Caco-2 (cell line): ENCODE results near the gene SLC38A7. TPM values are rescaled to one million over a fixed set of nuclear protein-coding genes. Genes with fewer than 3 reads are reported as not detected.

ENCODE experiments used
- BruUV-seq: library from RNA; stranded (reverse); fragments of 400-500 nt; replicated peaks from 2 replicates; lab custom pipeline; 2021; lab: Mats Ljungman, UMichigan
- CTCF ChIA-PET: fragments of 300-600 bp; sonication (Branson Sonifier 250); formaldehyde crosslinking; loops from one replicate; lab custom pipeline; 2022; ENCODE audit warnings: antibody characterized with exemption; lab: Charles Lee
- POLR2A ChIA-PET: fragments of 300-600 bp; sonication (Branson Sonifier 250); formaldehyde crosslinking; loops from one replicate; lab custom pipeline; 2022; ENCODE audit warnings: antibody characterized with exemption; lab: Charles Lee
- DNase-seq, 2 experiments: peaks; one replicate each; pipeline versions ENCODE4 v3.0.0 to v3.0.0-alpha.2; 2020 to 2022
- H3K27me3 ChIP-seq: replicated peaks from 2 replicates; pipeline ENCODE4 v1.6.0; 2011; ENCODE audit warnings: low read length; ENCODE audit not compliant: control insufficient read depth, insufficient read depth
- H3K36me3 ChIP-seq: 2 replicates; pipeline ENCODE4 v1.5.1; 2011; ENCODE audit warnings: low read length; ENCODE audit not compliant: control insufficient read depth, insufficient read depth
- H3K4me1 ChIP-seq: fragments of 250-450 bp; sonication (Bioruptor Pico); 2 replicates; pipeline ENCODE4 v1.5.1; 2020; ENCODE audit warnings: mild to moderate bottlenecking
- H3K4me3 ChIP-seq: 2 replicates; pipeline ENCODE4 v1.5.1; 2011; ENCODE audit warnings: low read depth, mild to moderate bottlenecking, control low read depth, low read length
- H3K9me3 ChIP-seq: fragments of 250-450 bp; sonication (Bioruptor Pico); 2 replicates; pipeline ENCODE4 v1.5.1; 2020; ENCODE audit warnings: mild to moderate bottlenecking, moderate library complexity
- H3K27ac Mint-ChIP-seq: one replicate; pipeline ENCODE4 v1.8.0; 2022; ENCODE audit warnings: mixed read lengths; ENCODE audit not compliant: unreplicated experiment
- H3K27me3 Mint-ChIP-seq: one replicate; pipeline ENCODE4 v1.8.0; 2022; ENCODE audit warnings: mixed read lengths; ENCODE audit not compliant: insufficient read depth, unreplicated experiment
- H3K36me3 Mint-ChIP-seq: one replicate; pipeline ENCODE4 v1.8.0; 2022; ENCODE audit warnings: mild to moderate bottlenecking, mixed read lengths; ENCODE audit not compliant: insufficient read depth, unreplicated experiment
- H3K4me1 Mint-ChIP-seq: one replicate; pipeline ENCODE4 v1.8.0; 2022; ENCODE audit warnings: low read depth, mixed read lengths; ENCODE audit not compliant: unreplicated experiment
- H3K4me3 Mint-ChIP-seq: one replicate; pipeline ENCODE4 v1.8.0; 2022; ENCODE audit warnings: mild to moderate bottlenecking, moderate library complexity, mixed read lengths; ENCODE audit not compliant: unreplicated experiment
- H3K9me3 Mint-ChIP-seq: one replicate; pipeline ENCODE4 v1.8.0; 2022; ENCODE audit warnings: mixed read lengths; ENCODE audit not compliant: unreplicated experiment
- intact Hi-C: fragments of 100-400 bp; cut with micrococcal nuclease; formaldehyde crosslinking; loops from one replicate; pipeline ENCODE4 v1.10.0; 2022; ENCODE audit not compliant: unreplicated experiment
- total RNA-seq: library from RNA; stranded (reverse); gene quantifications from 2 replicates; pipeline ENCODE4 v1.2.3, GENCODE V29; 2022
- TF ChIP-seq, protein P1 (sequence below), 2 experiments: fragments of 200-600 bp in 1 of 2; IDR thresholded peaks; 1 replicate in 1 of 2; 2 replicates in 1 of 2; pipeline versions ENCODE4 v1.5.1 to v1.8.0; 2011 to 2022; ENCODE audit warnings: antibody characterized with exemption in 1 of 2, control low read depth in 1 of 2, inconsistent platforms in 1 of 2, low read depth in 1 of 2, low read length in 1 of 2, mild to moderate bottlenecking in 1 of 2, moderate library complexity in 1 of 2; ENCODE audit not compliant: insufficient read depth in 1 of 2, severe bottlenecking in 1 of 2, unreplicated experiment in 1 of 2

SLC38A7 gene
- total RNA-seq, 1 experiment from 2014 or later, result 24.1 TPM

DNA sequence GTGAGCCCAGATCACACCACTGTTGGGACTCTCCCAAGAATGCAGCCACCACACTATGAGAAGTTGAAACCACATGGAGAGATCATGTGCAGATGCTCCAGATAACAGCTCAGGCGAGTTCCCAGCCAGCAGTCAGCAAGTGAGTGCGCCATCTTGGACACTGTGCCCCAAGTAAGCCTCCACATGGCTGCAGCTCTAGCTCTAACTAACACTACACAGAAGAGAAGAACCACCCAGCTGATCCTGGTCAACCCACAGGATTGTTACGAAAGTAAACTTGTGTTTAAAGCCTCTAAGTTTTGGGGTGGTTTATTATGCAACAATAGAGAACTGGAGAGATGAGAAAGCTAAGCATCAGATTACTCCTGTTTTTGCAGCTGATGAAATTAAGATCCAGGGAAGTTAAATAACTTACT lies 25.8 kb downstream of the SLC38A7 start:
- Histone ChIP-seq H3K27me3 (no peaks in the 10 kb centered on the region), H3K4me1 (peaks cover 45% of the 10 kb centered on the region), H3K36me3 (no peaks in the 10 kb centered on the region), H3K4me3 (no peak overlapping the region), H3K9me3 (no peaks in the 10 kb centered on the region)
- BruUV-seq, result no TSS peak
- H3K36me3 Mint-ChIP-seq, result no peaks in the 10 kb centered on the region
- TF ChIP-seq, protein P1, sequence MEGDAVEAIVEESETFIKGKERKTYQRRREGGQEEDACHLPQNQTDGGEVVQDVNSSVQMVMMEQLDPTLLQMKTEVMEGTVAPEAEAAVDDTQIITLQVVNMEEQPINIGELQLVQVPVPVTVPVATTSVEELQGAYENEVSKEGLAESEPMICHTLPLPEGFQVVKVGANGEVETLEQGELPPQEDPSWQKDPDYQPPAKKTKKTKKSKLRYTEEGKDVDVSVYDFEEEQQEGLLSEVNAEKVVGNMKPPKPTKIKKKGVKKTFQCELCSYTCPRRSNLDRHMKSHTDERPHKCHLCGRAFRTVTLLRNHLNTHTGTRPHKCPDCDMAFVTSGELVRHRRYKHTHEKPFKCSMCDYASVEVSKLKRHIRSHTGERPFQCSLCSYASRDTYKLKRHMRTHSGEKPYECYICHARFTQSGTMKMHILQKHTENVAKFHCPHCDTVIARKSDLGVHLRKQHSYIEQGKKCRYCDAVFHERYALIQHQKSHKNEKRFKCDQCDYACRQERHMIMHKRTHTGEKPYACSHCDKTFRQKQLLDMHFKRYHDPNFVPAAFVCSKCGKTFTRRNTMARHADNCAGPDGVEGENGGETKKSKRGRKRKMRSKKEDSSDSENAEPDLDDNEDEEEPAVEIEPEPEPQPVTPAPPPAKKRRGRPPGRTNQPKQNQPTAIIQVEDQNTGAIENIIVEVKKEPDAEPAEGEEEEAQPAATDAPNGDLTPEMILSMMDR (IDR thresholded peaks at IDR 0.05; ENCODE audit: insufficient read depth in 1 of 2, low read depth in 1 of 2, low read length in 1 of 2, severe bottlenecking in 1 of 2, unreplicated experiment in 1 of 2), result no peak
- no peak overlapping the region for H3K4me3 Mint-ChIP-seq
- DNase-seq, result no peak
- ChIA-PET POLR2A (interaction anchor here (0.6 kb wide), 1 partner anchor 15 kb away, joined by 3 read pairs; no protein-coding TSS in a partner anchor), CTCF (interaction anchor here (0.9 to 1.1 kb wide), 2 partner anchors 97 to 322 kb away, joined by 3 to 4 read pairs; no protein-coding TSS in a partner anchor)
- H3K4me1 Mint-ChIP-seq, result peaks cover 18% of the 10 kb centered on the region
- no peaks in the 10 kb centered on the region for H3K27me3 Mint-ChIP-seq
- intact Hi-C loops, result no loop called here
- H3K9me3 Mint-ChIP-seq, result no peaks in the 10 kb centered on the region
- H3K27ac Mint-ChIP-seq, result no peak overlapping the region

DNA sequence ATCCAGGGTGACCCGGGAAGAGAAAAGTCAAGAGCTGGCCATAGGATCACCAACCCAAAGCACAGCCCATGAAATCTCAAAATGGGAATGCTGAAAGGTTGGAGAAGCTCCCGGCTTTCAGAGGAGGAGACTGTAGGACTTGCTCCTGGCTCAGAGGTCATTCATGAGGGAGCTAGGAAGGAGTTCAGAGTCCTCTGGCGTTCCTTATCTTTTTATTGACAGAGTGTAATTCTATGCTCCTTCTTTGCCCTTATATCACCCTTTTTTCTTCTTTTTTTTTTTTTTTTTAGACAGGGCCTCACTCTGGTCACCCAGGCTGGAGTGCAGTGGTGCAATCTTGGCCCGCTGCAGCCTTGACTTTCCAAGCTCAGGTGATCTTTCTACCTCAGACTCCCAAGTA lies 27.7 kb downstream of the SLC38A7 start:
- POLR2A ChIA-PET, result interaction anchor here (0.6 to 0.8 kb wide), 2 partner anchors 23 to 141 kb away, joined by 3 to 11 read pairs; partner anchors contain the start of gene SETD6
- no TSS peak for BruUV-seq
- peak overlapping the region; percentile 3 for H3K4me3 Mint-ChIP-seq
- Histone ChIP-seq H3K27me3 (no peaks in the 10 kb centered on the region), H3K4me3 (no peak overlapping the region), H3K9me3 (no peaks in the 10 kb centered on the region), H3K4me1 (peaks cover 45% of the 10 kb centered on the region), H3K36me3 (no peaks in the 10 kb centered on the region)
- no peaks in the 10 kb centered on the region for H3K27me3 Mint-ChIP-seq
- CTCF ChIA-PET, result interaction anchor here (0.6 to 1.3 kb wide), 4 partner anchors 22 to 211 kb away, joined by 3 to 4 read pairs (median 4); no protein-coding TSS in a partner anchor
- DNase-seq, result peak; percentile 25 to 61
- H3K9me3 Mint-ChIP-seq, result no peaks in the 10 kb centered on the region
- intact Hi-C loops, result no loop called here
- TF ChIP-seq, protein P1 (IDR thresholded peaks at IDR 0.05; ENCODE audit: insufficient read depth in 1 of 2, low read depth in 1 of 2, low read length in 1 of 2, severe bottlenecking in 1 of 2, unreplicated experiment in 1 of 2), result no peak
- no peak overlapping the region for H3K27ac Mint-ChIP-seq
- H3K4me1 Mint-ChIP-seq, result peaks cover 18% of the 10 kb centered on the region
- no peaks in the 10 kb centered on the region for H3K36me3 Mint-ChIP-seq

GRCh38 chr16:58655215-58655596 lies 29.4 kb downstream of the SLC38A7 start:
- H3K9me3 ChIP-seq, result no peaks in the 10 kb centered on the region
- Mint-ChIP-seq H3K36me3 (no peaks in the 10 kb centered on the region), H3K4me1 (peaks cover 18% of the 10 kb centered on the region), H3K4me3 (no peak overlapping the region), H3K9me3 (no peaks in the 10 kb centered on the region), H3K27ac (no peak overlapping the region), H3K27me3 (no peaks in the 10 kb centered on the region)
- H3K27me3 ChIP-seq, result no peaks in the 10 kb centered on the region
- TF ChIP-seq, protein P1 (IDR thresholded peaks at IDR 0.05; ENCODE audit: insufficient read depth in 1 of 2, low read depth in 1 of 2, low read length in 1 of 2, severe bottlenecking in 1 of 2, unreplicated experiment in 1 of 2), result no peak
- H3K36me3 ChIP-seq, result no peaks in the 10 kb centered on the region
- BruUV-seq, result no TSS peak
- peak in 1 of 2 experiments; percentile 32 for DNase-seq
- intact Hi-C loops, result no loop called here
- no peak overlapping the region for H3K4me3 ChIP-seq
- peaks cover 45% of the 10 kb centered on the region for H3K4me1 ChIP-seq
- ChIA-PET POLR2A (interaction anchor here (0.7 kb wide), 1 partner anchor 1806 kb away, joined by 3 read pairs; no protein-coding TSS in a partner anchor), CTCF (interaction anchor here (0.8 to 1.1 kb wide), 3 partner anchors 15 to 143 kb away, joined by 3 to 5 read pairs (median 3); no protein-coding TSS in a partner anchor)
